Measurements from ENCODE around the gene INCENP.
A peak's percentile ranks its signal among the peaks of the same experiment; 100 is the strongest.

Gene INCENP

GRCh38 chr11:62142921-62143320 lies 19.1 kb downstream of the INCENP start:
- no peak for DNase-seq

GRCh38 chr11:62143727-62144126 lies 19.9 kb downstream of the INCENP start:
- DNase-seq = no peak

GRCh38 chr11:62144641-62145255 lies 20.9 kb downstream of the INCENP start:
- no peak for DNase-seq

- no peak for DNase-seq
These were observed 21.6 kb downstream of the INCENP start for GRCh38 chr11:62145261-62145871.

- DNase-seq = no peak
These were observed 22.8 kb downstream of the INCENP start for GRCh38 chr11:62146476-62147200.

- no peak for DNase-seq
These were observed 23.7 kb downstream of the INCENP start for GRCh38 chr11:62147545-62147944.

GRCh38 chr11:62148271-62148980 lies 24.6 kb downstream of the INCENP start:
- no peak for DNase-seq

- no peak for DNase-seq
These were observed 26.4 kb downstream of the INCENP start for GRCh38 chr11:62149986-62150886.

GRCh38 chr11:62150887-62151736 lies 27.3 kb downstream of the INCENP start:
- no peak for DNase-seq

- DNase-seq = no peak
These were observed 27.9 kb downstream of the INCENP start for GRCh38 chr11:62151737-62152102.

- no peak for DNase-seq
These were observed 28.7 kb downstream of the INCENP start for GRCh38 chr11:62152245-62153086.

- DNase-seq = no peak
These were observed 29.2 kb downstream of the INCENP start for GRCh38 chr11:62153087-62153395.

- DNase-seq = no peak
These were observed 29.8 kb downstream of the INCENP start for GRCh38 chr11:62153617-62154016.

- DNase-seq = no peak
These were observed 33.8 kb downstream of the INCENP start for GRCh38 chr11:62157603-62158002.

GRCh38 chr11:62166371-62166770 lies 42.6 kb downstream of the INCENP start:
- no peak for DNase-seq

- no peak for DNase-seq
These were observed 45.6 kb downstream of the INCENP start for GRCh38 chr11:62169448-62169847.

- no peak for DNase-seq
These were observed 46.1 kb downstream of the INCENP start for GRCh38 chr11:62169935-62170334.

GRCh38 chr11:62171261-62171723 lies 47.5 kb downstream of the INCENP start:
- peak; percentile 69 for DNase-seq

GRCh38 chr11:62172294-62172693 lies 48.5 kb downstream of the INCENP start:
- DNase-seq = no peak

GRCh38 chr11:62176766-62177165 lies 53.0 kb downstream of the INCENP start:
- no peak for DNase-seq

- DNase-seq = no peak
These were observed 56.2 kb downstream of the INCENP start for GRCh38 chr11:62179995-62180394.
